Measurements from ENCODE around the gene ATRNL1.
A peak's percentile ranks its signal among the peaks of the same experiment; 100 is the strongest.
"Not testable (repeated sequence)": the region's sequence is repeated elsewhere in the genome, so short reads cannot be mapped to it uniquely, and the experiment has no call there.

Gene ATRNL1

DNA sequence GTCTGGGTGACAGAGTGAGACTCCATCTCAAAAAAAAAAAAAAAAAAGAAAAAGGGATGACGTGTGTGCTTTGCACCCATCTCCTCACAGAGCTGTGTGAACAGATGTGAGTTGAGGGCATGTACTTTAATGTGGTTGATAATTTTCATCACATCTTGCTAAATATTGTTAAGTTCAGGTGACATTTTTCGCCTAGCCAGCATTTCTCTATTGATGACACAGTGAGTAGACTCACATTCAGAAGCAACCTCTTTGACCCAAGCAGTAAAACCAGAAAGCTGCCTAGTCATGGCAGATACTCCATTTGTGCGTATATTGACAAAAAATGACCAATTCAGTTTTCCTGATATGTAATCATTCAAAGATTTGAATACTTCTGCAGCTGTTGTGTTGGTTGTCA, 126.0 kb downstream of the ATRNL1 start:
- no peak for DNase-seq

DNA sequence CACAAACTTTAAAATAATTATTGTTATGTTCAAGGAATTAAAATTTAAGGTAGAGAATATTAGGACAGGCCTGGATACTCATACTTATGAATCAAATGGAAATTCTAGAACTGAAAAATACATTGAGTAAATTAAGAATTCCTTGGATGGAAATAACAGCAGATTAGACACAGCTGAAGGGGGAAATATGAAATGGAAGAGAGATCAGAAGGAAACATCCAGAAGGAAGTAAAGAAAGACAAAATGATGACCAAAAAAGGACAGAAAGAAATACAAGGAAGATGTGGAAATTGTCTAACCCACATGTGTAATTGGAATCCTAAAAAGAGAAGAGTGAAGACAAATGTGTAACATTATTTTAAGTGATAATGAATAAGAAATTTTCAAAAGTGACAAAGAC, 128.9 kb downstream of the ATRNL1 start:
- DNase-seq = no peak

DNA sequence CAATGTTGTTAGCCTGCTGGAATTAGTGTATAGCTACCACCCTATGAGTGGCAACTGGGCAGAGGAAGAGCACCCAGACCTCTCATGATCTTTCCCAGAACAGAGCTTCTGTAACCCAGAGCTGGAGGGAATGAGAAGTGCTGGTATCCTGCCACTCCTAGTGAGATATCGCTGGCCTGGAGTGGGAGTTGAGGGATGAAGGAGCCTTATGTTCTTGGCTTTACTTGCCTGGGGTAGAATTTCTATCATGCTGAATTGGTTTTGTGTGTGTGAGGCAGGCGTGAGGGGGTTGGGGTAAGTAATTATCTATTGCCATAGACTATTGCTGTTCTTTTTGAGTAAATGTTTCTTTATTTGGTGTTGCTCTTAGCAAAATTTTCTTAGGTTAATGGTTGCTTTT, 146.6 kb downstream of the ATRNL1 start:
- no peak for DNase-seq

DNA sequence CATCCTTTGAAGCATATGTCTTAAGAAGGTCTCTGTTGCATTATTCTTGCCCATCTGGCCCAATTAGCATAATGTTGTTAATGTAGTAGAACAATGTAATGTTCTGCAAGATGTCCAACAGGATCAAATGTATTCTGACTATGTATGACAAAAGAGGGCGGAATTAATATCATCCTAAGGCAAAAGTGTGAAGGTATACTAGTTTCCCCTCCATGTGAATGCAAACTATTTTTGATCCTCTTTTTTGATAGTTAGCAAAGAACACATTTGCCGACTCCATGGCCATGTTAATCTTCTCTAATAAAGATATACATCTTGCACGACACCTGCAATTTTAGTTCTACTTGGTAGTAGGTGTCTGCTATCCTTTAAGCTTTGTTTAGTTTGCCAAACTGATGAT, 157.6 kb downstream of the ATRNL1 start:
- no peak for DNase-seq

DNA sequence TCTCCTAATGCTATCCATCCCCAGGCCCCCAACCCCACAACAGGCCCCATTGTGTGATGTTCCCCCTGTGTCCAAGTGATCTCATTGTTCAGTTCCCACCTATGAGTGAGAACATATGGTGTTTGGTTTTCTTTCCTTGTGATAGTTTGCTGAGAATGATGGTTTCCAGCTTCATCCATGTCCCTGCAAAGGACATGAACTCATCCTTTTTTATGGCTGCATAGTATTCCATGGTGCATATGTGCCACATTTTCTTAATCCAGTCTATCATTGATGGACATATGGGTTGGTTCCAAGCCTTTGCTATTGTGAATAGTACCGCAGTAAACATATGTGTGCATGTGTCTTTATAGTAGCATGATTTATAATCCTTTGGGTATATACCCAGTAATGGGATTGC, 160.6 kb downstream of the ATRNL1 start:
- not testable (repeated sequence) for DNase-seq

DNA sequence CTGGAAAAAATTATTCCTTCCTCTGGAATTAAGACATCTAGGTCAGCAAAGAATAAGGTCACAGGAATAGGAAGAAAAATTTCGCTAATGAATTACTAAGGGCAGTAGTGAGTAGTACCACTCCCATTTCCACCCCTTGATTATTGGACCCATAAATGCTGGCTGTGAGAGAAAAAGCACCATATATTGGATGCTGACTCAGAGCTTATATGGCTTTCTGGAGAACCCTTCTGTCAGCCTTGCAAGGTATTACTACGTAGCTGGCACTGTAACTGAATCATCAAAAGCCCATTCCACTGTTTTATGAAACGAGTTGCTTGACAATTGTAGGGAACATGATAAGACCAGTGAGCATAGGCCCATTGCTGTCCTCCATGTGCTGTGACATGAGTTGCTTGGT, 179.3 kb downstream of the ATRNL1 start:
- no peak for DNase-seq

DNA sequence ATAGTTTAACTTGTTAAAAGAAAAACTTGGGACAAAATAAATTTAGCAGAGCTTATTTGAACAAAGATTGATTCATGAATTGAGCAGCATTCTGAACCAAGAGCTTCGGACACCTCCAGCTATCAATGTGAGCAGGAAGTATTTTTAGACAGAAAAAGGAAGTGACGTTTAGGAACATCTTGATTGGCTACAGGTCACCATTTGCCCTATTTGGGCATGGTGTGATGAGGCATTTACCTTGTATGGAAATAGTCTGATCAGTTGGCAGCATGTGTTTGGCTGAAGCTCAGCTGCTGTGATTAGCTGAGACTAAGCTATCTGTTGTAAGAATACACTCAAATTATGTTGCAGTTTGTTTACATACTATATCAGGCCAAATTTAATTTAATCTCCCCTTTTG, 185.1 kb downstream of the ATRNL1 start:
- DNase-seq = no peak

DNA sequence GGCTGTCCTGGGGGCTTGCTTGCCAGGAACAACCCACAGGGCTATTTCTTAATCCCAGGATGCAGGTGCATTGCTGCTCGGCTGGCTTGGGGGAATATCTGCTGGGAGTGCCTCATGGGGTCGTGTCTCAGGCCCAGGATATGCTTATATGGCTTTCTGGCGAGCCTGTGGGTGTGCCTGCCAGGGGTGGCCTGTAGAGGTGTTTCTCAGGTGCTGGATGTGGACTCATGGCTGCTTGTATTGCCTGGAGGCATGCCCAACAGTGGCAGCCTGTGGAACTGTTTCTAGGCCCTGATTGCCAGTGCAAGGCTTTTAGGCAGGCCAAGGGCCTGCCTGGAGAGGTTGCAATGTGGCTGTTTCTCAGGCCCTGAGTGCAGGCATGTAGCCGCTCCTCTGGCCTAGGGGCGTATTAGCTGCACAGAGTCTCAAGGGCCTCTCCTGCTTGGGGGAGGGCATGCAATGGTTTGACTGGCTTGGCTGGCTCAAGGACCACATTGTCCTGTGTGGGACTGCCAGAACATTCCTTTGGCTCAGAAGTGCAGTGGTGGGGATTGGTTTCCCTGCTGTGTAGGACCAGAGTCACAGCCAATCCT, 202.1 kb downstream of the ATRNL1 start:
- no peak for DNase-seq

DNA sequence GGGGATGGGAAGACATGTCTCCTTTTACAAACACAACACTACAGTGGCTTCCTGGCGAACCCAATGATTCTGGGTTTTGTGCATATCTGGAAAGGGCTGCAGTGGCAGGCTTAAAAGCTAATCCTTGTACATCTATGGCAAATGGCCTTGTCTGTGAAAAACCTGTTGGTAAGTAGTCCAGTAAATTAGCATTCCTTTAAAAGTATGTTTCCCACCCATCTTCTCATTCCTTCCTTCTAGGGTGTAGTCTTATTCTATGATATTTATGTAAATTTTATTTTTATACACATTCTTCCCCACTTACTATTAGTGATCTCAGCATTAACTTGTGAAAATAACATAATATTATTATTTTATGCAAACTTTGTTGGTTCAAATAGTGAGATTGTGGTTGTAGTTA, 206.9 kb downstream of the ATRNL1 start:
- no peak for DNase-seq

DNA sequence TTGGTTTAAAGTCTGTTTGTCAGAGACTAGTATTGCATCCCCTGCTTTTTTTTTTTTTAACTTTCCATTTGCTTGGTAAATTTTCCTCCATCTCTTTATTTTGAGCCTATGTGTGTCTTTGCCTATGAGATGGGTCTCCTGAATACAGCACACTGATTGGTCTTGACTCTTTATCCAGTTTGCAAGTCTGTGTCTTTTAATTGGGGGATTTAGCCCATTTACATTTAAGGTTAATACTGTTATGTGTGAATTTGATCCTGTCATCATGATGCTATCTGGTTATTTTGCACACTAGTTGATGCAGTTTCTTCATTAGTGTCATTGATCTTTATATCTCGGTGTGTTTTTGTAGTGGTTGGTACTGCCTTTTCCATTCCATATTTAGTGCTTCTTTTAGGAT, 226.5 kb downstream of the ATRNL1 start:
- not testable (repeated sequence) for DNase-seq

DNA sequence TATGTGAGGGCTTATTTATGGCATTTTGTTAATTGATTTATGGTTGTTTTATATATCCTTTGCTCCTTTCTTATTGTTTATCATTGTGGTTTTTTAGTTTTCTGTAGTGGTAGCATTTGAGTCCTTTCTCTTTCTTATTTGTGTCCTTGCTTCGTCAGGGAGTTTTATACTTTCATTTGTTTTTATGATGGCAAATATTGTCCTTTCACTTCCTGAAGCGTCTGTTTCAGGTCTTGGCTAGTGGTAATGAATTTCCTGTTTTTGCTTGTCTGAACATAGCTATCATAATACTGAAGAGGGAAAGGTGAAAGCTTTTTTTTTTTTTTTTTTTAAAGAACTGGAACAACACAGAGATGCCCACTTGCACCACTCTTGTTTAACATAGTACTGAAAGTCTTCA, 228.2 kb downstream of the ATRNL1 start:
- no peak for DNase-seq

DNA sequence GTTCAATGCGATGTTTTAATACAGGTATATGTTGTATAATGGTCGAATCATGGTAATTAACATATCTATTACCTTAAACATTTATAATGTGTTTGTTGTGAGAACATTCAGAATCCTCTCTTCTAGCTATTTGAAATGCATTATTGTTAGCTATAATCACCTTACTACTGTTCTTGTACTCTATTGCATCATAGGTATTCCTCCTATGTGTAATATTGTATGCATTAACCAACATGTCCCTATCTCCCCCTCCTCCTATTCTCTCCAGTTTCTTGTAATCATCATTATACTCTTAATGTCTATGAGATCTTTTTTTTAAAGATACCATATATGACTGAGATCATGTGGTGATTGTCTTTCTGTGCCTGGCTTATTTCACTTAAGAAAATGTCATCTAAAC, 235.2 kb downstream of the ATRNL1 start:
- no peak for DNase-seq

DNA sequence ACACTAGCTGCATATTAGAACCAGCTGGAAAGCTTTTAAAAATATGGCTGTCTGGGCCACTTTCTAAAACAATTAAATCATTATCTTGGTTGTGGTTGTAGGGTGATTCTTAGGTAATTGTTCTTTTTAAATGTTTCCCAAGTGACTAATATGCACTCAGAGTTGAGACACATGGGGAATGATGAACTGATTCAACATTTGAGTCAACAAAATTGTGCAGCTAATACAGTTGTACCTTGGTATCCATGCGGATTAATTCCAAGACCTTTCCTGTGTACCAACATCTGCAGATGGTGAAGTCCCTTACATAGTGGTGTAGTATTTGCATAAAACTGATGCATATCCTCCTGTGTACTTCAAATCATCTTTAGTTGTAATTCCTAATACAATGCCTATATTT, 242.2 kb downstream of the ATRNL1 start:
- DNase-seq = no peak

DNA sequence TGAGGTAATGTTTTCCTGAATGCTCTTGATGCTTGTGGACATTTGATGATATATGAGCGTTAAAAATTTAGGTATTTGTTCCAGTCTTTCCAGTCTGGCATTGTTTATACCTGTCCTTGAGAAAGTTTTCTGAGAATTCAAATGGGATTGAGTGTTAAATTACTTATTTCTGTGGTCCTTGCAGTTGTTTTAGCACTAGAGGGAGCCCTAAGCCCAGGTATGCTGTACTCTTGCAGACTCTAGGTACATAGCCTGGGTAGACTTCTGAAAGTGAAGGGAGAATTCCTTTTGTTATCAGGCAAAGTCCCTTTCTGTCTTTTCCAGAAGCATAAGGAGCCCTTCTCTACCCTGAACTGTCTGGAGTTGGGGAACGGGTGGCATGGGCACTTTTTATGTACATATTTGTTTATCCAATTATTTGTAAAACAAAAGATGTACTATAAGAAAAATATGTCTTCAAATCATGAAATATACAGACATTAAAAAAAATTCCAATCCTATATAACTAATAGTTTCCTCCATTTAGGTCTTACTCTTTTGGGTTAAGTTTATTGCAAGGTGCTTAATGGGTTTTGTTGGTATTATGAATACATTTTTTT, 262.1 kb downstream of the ATRNL1 start:
- peak; percentile 2 to 52 for DNase-seq

DNA sequence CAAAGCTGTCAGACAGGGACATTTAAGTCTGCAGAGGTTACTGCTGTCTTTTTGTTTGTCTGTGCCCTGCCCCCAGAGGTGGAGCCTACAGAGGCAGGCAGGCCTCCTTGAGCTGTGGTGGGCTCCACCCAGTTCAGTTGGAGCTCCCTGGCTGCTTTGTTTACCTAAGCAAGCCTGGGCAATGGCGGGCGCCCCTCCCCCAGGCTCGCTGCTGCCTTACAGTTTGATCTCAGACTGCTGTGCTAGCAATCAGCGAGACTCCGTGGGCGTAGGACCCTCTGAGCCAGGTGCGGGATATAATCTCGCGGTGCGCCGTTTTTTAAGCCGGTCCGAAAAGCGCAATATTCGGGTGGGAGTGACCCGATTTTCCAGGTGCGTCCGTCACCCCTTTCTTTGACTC, 274.8 kb downstream of the ATRNL1 start:
- DNase-seq = not testable (repeated sequence)

DNA sequence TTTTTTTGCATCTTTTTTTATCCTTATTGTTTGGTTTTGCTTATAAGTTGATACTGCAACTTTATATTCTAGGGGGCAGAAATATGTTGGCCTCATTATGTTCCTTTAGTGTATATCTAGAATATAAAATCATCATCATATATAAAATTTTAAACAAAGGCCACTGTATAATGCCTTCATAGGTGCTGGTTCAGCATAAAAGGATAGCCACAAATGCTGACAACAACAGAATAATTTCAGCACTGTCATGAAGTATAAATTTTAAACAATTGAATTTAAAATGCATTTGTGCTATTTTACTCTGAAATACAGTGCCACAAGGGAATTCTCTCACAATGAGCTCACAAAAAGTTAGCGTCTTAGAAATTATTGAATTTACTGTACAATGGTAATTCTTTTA, 285.9 kb downstream of the ATRNL1 start:
- DNase-seq = no peak

DNA sequence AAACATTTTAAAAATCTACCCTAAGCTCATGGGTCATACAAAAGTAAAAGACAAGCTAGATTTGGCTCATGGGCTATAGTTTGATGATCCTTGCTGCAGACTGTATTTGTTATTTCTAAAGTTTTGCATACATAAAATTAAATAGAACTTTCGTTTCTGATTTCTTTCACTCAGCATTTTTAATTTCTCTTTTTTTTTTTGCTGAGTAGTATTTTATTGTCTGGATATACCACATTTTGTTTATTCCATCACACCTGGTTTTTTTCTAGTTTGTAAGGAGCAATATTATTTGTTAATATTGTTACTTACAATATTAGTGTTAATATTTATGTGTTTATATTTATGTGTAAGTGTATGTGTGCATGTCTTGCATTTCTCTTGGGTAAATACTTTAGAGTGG, 291.5 kb downstream of the ATRNL1 start:
- DNase-seq = no peak

DNA sequence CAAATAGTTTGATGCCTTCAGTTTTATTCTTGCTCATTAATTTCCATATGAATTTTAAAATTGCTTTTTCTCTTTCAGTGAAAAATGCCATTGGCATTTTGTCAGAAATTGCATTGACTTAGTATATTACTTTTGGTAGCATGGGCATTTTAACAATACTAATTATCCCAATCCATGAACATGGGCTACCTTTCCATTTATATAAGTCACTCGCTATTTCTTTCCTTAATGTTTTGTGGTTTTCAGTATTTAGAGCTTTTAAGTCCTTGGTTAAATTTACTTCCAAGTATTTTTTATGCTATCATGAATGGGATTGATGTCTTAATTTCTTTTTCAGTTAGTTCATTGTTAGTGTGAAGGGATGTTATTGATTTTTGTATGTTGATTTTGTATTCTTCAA, 297.4 kb downstream of the ATRNL1 start:
- DNase-seq = no peak

DNA sequence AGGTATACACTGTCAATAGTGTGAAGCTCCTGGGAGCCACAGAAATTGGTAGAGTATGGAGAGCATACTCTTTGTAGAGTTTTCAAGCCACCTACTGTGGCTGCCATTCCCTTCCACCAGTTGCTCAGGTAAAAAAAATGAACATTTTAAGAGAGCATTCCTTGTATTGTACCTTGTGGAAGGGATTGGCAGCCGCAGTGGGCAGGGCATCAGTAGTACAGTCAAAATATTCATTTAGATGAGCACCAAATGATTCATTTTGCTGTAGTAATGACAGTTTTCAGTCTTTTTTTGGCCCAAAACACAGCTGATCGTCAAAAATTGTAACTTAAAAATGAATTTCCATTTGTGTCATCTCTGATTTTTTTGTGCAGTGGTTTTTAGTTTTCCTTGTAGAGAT, 304.9 kb downstream of the ATRNL1 start:
- no peak for DNase-seq

DNA sequence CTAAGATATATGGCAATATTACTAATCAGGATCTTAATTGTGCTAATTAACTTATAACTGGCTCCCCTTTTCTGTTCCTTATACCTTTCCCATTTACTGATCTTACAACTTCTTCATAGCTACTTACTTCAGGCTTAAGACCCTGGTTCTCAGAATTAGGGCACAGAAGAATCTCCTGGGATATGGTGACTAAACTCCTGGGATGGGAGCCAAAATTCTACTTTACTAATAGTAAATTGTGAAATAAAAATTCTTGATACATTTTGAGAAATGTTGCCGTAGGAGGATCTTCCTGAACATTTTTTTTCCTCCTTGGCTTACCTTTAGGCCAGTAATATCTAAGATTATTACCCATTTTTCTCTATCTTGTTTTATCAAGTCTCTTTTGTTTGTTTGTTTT, 309.5 kb downstream of the ATRNL1 start:
- DNase-seq = peak in 1 of 2 experiments; percentile 12

DNA sequence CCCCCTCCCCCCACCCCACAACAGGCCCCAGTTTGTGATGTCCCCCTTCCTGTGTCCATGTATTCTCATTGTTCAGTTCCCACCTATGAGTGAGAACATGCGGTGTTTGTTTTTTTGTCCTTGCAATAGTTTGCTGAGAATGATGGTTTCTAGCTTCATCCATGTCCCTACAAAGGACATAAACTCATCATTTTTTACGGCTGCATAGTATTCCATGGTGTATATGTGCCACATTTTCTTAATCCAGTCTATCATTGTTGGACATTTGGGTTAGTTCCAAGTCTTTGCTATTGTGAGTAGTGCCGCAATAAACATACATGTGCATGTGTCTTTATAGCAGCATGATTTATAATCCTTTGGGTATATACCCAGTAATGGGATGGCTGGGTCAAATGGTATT, 312.7 kb downstream of the ATRNL1 start:
- not testable (repeated sequence) for DNase-seq

DNA sequence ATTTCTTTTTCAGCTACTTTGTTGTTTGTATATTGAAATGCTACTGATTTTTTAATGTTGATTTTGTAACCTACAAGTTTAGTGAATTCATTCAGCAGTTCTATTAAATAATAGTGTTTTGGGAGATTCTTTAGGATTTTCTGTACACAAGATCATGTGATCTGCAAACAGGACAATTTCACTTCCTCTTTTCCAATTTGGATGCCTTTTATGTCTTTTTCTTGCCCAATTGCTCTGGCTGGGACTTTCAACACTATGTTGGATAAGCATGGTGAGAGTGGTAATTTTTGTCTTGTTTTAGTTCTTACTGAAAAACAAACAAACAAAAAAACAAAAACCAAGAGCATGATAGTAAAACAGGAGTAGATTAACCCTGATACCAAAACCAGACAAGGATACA, 316.2 kb downstream of the ATRNL1 start:
- no peak for DNase-seq

DNA sequence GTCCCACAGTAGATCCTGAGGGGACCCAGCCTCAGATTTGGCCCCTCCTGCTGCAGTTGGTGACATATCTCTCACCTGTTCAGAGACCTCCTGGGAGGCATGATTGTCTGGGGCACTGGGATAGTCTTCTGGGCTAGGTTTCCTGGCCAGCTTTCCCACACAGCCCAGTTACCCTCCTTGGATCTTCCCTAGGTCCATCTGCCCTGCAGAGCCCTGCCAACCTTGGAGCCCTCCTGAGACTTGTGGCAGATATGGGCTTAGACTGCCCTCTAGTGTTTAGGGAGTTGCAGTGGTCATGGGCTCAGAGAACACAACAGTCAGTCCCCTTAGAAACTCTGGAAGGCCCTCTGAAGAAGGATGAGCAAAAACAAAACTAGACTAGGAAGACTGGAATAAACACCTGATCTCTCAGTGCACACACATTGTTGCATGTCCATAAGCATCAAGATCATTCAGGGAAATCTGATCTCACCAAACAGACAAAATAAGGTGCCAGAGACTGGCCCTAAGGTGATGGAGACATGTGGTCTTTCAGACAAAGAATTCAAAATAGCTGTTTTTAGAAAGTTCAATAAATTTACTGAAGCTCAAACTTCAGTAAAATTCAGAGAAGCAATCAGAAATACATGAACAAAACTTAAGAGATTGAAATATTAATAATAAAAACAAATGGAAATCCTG, 324.6 kb downstream of the ATRNL1 start:
- peak in 1 of 2 experiments; percentile 11 for DNase-seq

DNA sequence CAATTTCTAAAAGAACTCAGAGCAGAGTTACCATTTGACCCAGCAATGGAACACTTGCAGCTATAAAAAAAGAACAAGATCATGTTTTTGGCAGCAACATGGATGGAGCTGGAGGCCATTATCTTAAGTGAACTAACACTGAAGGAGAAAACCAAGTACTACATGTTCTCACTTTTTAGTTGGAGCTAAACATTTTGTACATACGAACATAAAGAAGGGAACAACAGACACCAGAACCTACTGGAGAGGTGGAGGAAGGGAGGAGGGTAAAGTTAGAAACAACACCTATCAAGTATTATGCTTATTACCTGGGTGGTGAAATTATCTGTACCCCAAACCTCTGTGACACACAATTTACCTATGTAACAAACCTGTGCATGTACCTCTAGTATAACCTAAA, 329.5 kb downstream of the ATRNL1 start:
- no peak for DNase-seq

DNA sequence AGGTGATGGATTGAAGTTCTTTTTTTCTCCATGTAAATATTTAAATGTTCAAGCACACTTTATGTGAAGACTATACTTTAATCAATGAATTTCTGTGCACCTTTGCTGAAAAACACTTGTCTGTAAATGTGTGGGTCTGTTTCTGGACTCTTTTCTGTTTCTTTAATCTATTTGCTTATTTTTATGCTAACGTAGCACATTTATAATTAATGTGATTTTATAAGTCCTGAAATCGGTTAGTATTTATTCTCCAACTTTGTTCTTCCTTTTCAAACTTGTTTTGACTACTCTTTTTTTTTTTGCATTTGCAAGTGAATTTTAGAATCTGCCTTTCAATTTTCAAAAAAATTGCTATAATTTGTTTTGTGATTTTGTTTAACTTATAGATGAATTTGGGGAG, 334.4 kb downstream of the ATRNL1 start:
- no peak for DNase-seq
